Osteoblast (primary cell): ENCODE measurements around the gene MBOAT2. TPM values are rescaled to one million over a fixed set of nuclear protein-coding genes. Genes with fewer than 3 reads are reported as not detected.

Source experiments
- DNase-seq: peaks from one replicate; pipeline ENCODE4 v3.0.0; 2011; ENCODE audit warnings: low spot score, mixed read lengths; ENCODE audit not compliant: insufficient read length; ENCODE audit errors: missing footprints
- H2AFZ ChIP-seq: 2 replicates; pipeline ENCODE4 v1.6.0; 2011; ENCODE audit warnings: mild to moderate bottlenecking, low read length
- H3K27ac ChIP-seq: 2 replicates; pipeline ENCODE4 v1.5.1; 2011; ENCODE audit warnings: mild to moderate bottlenecking, low read depth, low read length, moderate library complexity
- H3K27me3 ChIP-seq: 2 replicates; pipeline ENCODE4 v1.6.0; 2012; ENCODE audit warnings: mild to moderate bottlenecking, control low read depth, inconsistent platforms, low read length, moderate library complexity; ENCODE audit not compliant: insufficient read depth
- H3K36me3 ChIP-seq: 2 replicates; pipeline ENCODE4 v1.5.1; 2011; ENCODE audit warnings: mild to moderate bottlenecking, low read length, control low read depth, moderate library complexity; ENCODE audit not compliant: insufficient read depth
- H3K4me1 ChIP-seq: 2 replicates; pipeline ENCODE4 v1.5.1; 2011; ENCODE audit warnings: mild to moderate bottlenecking, low read length, control low read depth, moderate library complexity; ENCODE audit not compliant: insufficient read depth
- H3K4me2 ChIP-seq: 2 replicates; pipeline ENCODE4 v1.6.0; 2011; ENCODE audit warnings: mild to moderate bottlenecking, low read length; ENCODE audit not compliant: insufficient read depth
- H3K4me3 ChIP-seq: fragments of 200-600 bp; sonication (generic); 3 replicates; pipeline ENCODE4 v1.5.1; 2012; ENCODE audit warnings: mild to moderate bottlenecking, low read length, inconsistent platforms; ENCODE audit not compliant: insufficient read depth
- H3K79me2 ChIP-seq: 2 replicates; pipeline ENCODE4 v1.6.0; 2012; ENCODE audit warnings: mild to moderate bottlenecking, low read length, control low read depth, inconsistent platforms; ENCODE audit not compliant: insufficient read depth
- H3K9me3 ChIP-seq: 2 replicates; pipeline ENCODE4 v1.5.1; 2011; ENCODE audit warnings: low read depth, low read length, control low read depth
- H4K20me1 ChIP-seq: 2 replicates; pipeline ENCODE4 v1.6.0; 2012; ENCODE audit warnings: mild to moderate bottlenecking, low read length, control low read depth; ENCODE audit not compliant: insufficient read depth
- CTCF ChIP-seq: IDR thresholded peaks from 2 replicates; pipeline ENCODE4 v1.5.1; 2011; ENCODE audit warnings: mild to moderate bottlenecking, low read depth, low read length, moderate library complexity; ENCODE audit errors: extremely low read depth
- total RNA-seq: library from RNA; depleted of rRNA; stranded (reverse); fragments of >200 nt; gene quantifications from 2 replicates; pipeline ENCODE4 v1.2.3, GENCODE V29; 2012

The MBOAT2 gene
- total RNA-seq, 1 donor, result 54.3 TPM

GRCh38 chr2:8957628-8958027, 45.9 kb downstream of the MBOAT2 start:
- Histone ChIP-seq H3K79me2 (peaks cover 52% of the 10 kb centered on the region), H3K4me2 (no peak overlapping the region), H3K27me3 (no peaks in the 10 kb centered on the region), H3K4me3 (no peak overlapping the region), H3K36me3 (peaks cover 8% of the 10 kb centered on the region), H2AFZ (no peak overlapping the region), H4K20me1 (no peaks in the 10 kb centered on the region), H3K4me1 (no peaks in the 10 kb centered on the region), H3K27ac (no peak overlapping the region), H3K9me3 (no peaks in the 10 kb centered on the region)
- no peak for DNase-seq
- TF ChIP-seq CTCF, result no peak

- no peaks in the 10 kb centered on the region for H3K27me3 ChIP-seq
- H3K4me1 ChIP-seq, result no peaks in the 10 kb centered on the region
- no peak overlapping the region for H3K27ac ChIP-seq
- peaks cover 45% of the 10 kb centered on the region for H3K79me2 ChIP-seq
- peak; percentile 12 for TF ChIP-seq CTCF
- no peaks in the 10 kb centered on the region for H3K9me3 ChIP-seq
- H3K36me3 ChIP-seq, result peaks cover 8% of the 10 kb centered on the region
- no peak overlapping the region for H2AFZ ChIP-seq
- H4K20me1 ChIP-seq, result no peaks in the 10 kb centered on the region
- no peak overlapping the region for H3K4me2 ChIP-seq
- H3K4me3 ChIP-seq, result no peak overlapping the region
- DNase-seq, result no peak
These were observed 46.7 kb downstream of the MBOAT2 start for GRCh38 chr2:8956774-8957173.

GRCh38 chr2:8954990-8955389, 48.5 kb downstream of the MBOAT2 start:
- H3K36me3 ChIP-seq, result peaks cover 8% of the 10 kb centered on the region
- peaks cover 30% of the 10 kb centered on the region for H3K79me2 ChIP-seq
- no peak for DNase-seq

GRCh38 chr2:8953525-8953924, 50.0 kb downstream of the MBOAT2 start:
- no peak for TF ChIP-seq CTCF
- DNase-seq, result no peak
- Histone ChIP-seq H3K4me1 (no peaks in the 10 kb centered on the region), H3K27me3 (no peaks in the 10 kb centered on the region), H3K4me3 (no peak overlapping the region), H3K4me2 (no peak overlapping the region), H4K20me1 (no peaks in the 10 kb centered on the region), H2AFZ (no peak overlapping the region), H3K9me3 (no peaks in the 10 kb centered on the region), H3K27ac (no peak overlapping the region), H3K36me3 (peaks cover 8% of the 10 kb centered on the region), H3K79me2 (peaks cover 16% of the 10 kb centered on the region)

More at GRCh38 chr2:8954990-8955389, 48.5 kb downstream of the MBOAT2 start:
- H3K4me2 ChIP-seq, result no peak overlapping the region
- H3K4me3 ChIP-seq, result no peak overlapping the region
- TF ChIP-seq CTCF, result no peak
- H3K9me3 ChIP-seq, result no peaks in the 10 kb centered on the region
- no peaks in the 10 kb centered on the region for H3K4me1 ChIP-seq
- H3K27me3 ChIP-seq, result no peaks in the 10 kb centered on the region
- no peak overlapping the region for H3K27ac ChIP-seq
- no peak overlapping the region for H2AFZ ChIP-seq
- H4K20me1 ChIP-seq, result no peaks in the 10 kb centered on the region
